Hepatocyte (in vitro differentiated cells): Measurements from ENCODE around the gene DYNC2H1.

Experiments
- CTCF ChIP-seq: fragments of 200-600 bp; sonication (generic); IDR thresholded peaks from 2 replicates; pipeline ENCODE4 v1.5.1; 2016; ENCODE audit warnings: antibody characterized with exemption, mild to moderate bottlenecking; ENCODE audit not compliant: poor library complexity
- EZH2 ChIP-seq: fragments of 200-600 bp; sonication (generic); IDR thresholded peaks from 2 replicates; pipeline ENCODE4 v1.6.1; 2016; ENCODE audit warnings: antibody characterized with exemption, mild to moderate bottlenecking, borderline replicate concordance
- EZH2phosphoT487 ChIP-seq: fragments of 200-600 bp; sonication (generic); IDR thresholded peaks from one replicate; pipeline ENCODE4 v1.6.1; 2018; ENCODE audit warnings: antibody characterized with exemption, mild to moderate bottlenecking, low read depth, moderate library complexity; ENCODE audit not compliant: unreplicated experiment, severe bottlenecking

GRCh38 chr11:103398829-103399228, 289.6 kb downstream of the DYNC2H1 start:
- TF ChIP-seq EZH2 (no peak), EZH2phosphoT487 (no peak), CTCF (no peak)
